Endothelial cell of umbilical vein (primary cell): ENCODE results near the gene TMEM8B. TPM values are rescaled to one million over a fixed set of nuclear protein-coding genes. Genes with fewer than 3 reads are reported as not detected.

Experiments used
- BruUV-seq: library from RNA; stranded (reverse); fragments of 400-500 nt; replicated peaks from 2 replicates; lab custom pipeline; 2021; lab: Mats Ljungman, UMichigan
- CTCF ChIA-PET: fragments of 300-600, 350-600 bp; sonication (Branson Sonifier 250); formaldehyde crosslinking; loops from one replicate; lab custom pipeline; 2021; ENCODE audit warnings: antibody characterized with exemption, inconsistent platforms; lab: Charles Lee
- POLR2A ChIA-PET: fragments of 300-600, 350-600 bp; sonication (Branson Sonifier 250); formaldehyde crosslinking; loops from one replicate; lab custom pipeline; 2021; ENCODE audit warnings: antibody characterized with exemption, inconsistent platforms; lab: Charles Lee
- DNase-seq: peaks from one replicate; pipeline ENCODE4 v3.0.0-alpha.2; 2011; ENCODE audit warnings: low read depth, low spot score
- FAIRE-seq: peaks from 2 replicates; lab custom pipeline; 2011; peaks lifted over from hg19 to GRCh38; lab: Jason Lieb, UNC
- H2AFZ ChIP-seq: 2 replicates; pipeline ENCODE4 v1.6.0; 2012; ENCODE audit warnings: low read depth, low read length, control low read depth, inconsistent platforms
- H3K27ac ChIP-seq: 2 replicates; pipeline ENCODE4 v1.5.1; 2011; ENCODE audit warnings: low read depth, mild to moderate bottlenecking, control low read depth, low read length, moderate library complexity; ENCODE audit not compliant: insufficient read depth
- H3K27me3 ChIP-seq, 2 experiments: 2 replicates each; pipeline versions ENCODE4 v1.6.0 to v1.6.1; 2011; ENCODE audit warnings: low read length in 2 of 2, mixed read lengths in 1 of 2; ENCODE audit not compliant: control insufficient read depth in 2 of 2, insufficient read depth in 2 of 2
- H3K36me3 ChIP-seq, 2 experiments: 2 replicates in 1 of 2; 3 replicates in 1 of 2; pipeline ENCODE4 v1.5.1; 2011; ENCODE audit warnings: low read length in 2 of 2, mild to moderate bottlenecking in 1 of 2, moderate library complexity in 1 of 2; ENCODE audit not compliant: control insufficient read depth in 2 of 2, insufficient read depth in 2 of 2; ENCODE audit errors: extremely low read depth in 1 of 2
- H3K4me1 ChIP-seq: 3 replicates; pipeline ENCODE4 v1.5.1; 2011; ENCODE audit warnings: mild to moderate bottlenecking, low read length; ENCODE audit not compliant: control insufficient read depth, insufficient read depth; ENCODE audit errors: extremely low read depth
- H3K4me2 ChIP-seq: 2 replicates; pipeline ENCODE4 v1.6.1; 2011; ENCODE audit warnings: low read length, control low read depth, mixed read lengths; ENCODE audit not compliant: insufficient read depth
- H3K4me3 ChIP-seq, 3 experiments: fragments of 200-600 bp in 1 of 3; sonication (generic), shearing (Covaris generic) in 1 of 3; replicated peaks in 1 of 3; 2 replicates each; pipeline ENCODE4 v1.5.1; 2011 to 2016; ENCODE audit warnings: control low read depth in 3 of 3, low read length in 3 of 3, mild to moderate bottlenecking in 2 of 3, inconsistent platforms in 1 of 3, low read depth in 1 of 3, moderate library complexity in 1 of 3; ENCODE audit not compliant: insufficient read depth in 1 of 3
- H3K79me2 ChIP-seq: 2 replicates; pipeline ENCODE4 v1.6.0; 2012; ENCODE audit warnings: low read length, inconsistent platforms; ENCODE audit not compliant: control insufficient read depth, insufficient read depth
- H3K9ac ChIP-seq: replicated peaks from 2 replicates; pipeline ENCODE3; 2011; ENCODE audit warnings: low read length, control low read depth; ENCODE audit not compliant: insufficient read depth; ENCODE audit errors: extremely low read depth
- H3K9me1 ChIP-seq: replicated peaks from 3 replicates; pipeline ENCODE4 v1.6.0; 2011; ENCODE audit warnings: mild to moderate bottlenecking, low read length; ENCODE audit not compliant: control insufficient read depth, insufficient read depth; ENCODE audit errors: extremely low read depth
- H3K9me3 ChIP-seq: replicated peaks from 2 replicates; pipeline ENCODE4 v1.5.1; 2012; ENCODE audit warnings: low read length, inconsistent platforms; ENCODE audit not compliant: control insufficient read depth, insufficient read depth
- H4K20me1 ChIP-seq: replicated peaks from 2 replicates; pipeline ENCODE3; 2011; ENCODE audit warnings: mild to moderate bottlenecking, low read length; ENCODE audit not compliant: control insufficient read depth, insufficient read depth; ENCODE audit errors: extremely low read depth
- CTCF ChIP-seq, 2 donors: IDR thresholded peaks; 1 replicate in 1 of 2; 2 replicates in 1 of 2; pipeline ENCODE4 v1.5.1; 2011; ENCODE audit warnings: low read length in 2 of 2, mild to moderate bottlenecking in 2 of 2, moderate library complexity in 2 of 2, control low read depth in 1 of 2, inconsistent platforms in 1 of 2, low read depth in 1 of 2; ENCODE audit not compliant: insufficient read depth in 1 of 2; ENCODE audit errors: extremely low read depth in 1 of 2
- EZH2 ChIP-seq: IDR thresholded peaks from 2 replicates; pipeline ENCODE4 v1.6.1; 2012; ENCODE audit warnings: borderline replicate concordance, low read depth, mild to moderate bottlenecking, moderate library complexity, low read length, inconsistent platforms; ENCODE audit not compliant: severe bottlenecking
- FOS ChIP-seq: IDR thresholded peaks from 2 replicates; pipeline ENCODE4 v1.6.1; 2011; ENCODE audit warnings: mild to moderate bottlenecking, low read length, moderate library complexity, borderline replicate concordance; ENCODE audit not compliant: insufficient read depth
- GATA2 ChIP-seq: IDR thresholded peaks from 2 replicates; pipeline ENCODE4 v1.7.0; 2011; ENCODE audit warnings: low read depth, mild to moderate bottlenecking, moderate library complexity, mixed read lengths, low read length; ENCODE audit not compliant: insufficient read length, insufficient read depth
- JUN ChIP-seq: IDR thresholded peaks from 2 replicates; pipeline ENCODE4 v1.6.1; 2011; ENCODE audit warnings: borderline replicate concordance, low read depth; ENCODE audit not compliant: insufficient read length, insufficient read depth
- MYC ChIP-seq: IDR thresholded peaks from one replicate; pipeline ENCODE4 v1.6.1; 2011; ENCODE audit warnings: mild to moderate bottlenecking, low read depth, low read length
- POLR2A ChIP-seq: IDR thresholded peaks from 2 replicates; pipeline ENCODE4 v1.6.1; 2012; ENCODE audit warnings: low read depth, mild to moderate bottlenecking, control low read depth, low read length
- POLR2AphosphoS5 ChIP-seq: IDR thresholded peaks from 2 replicates; pipeline ENCODE4 v1.6.1; 2012; ENCODE audit warnings: low read depth, mild to moderate bottlenecking, control low read depth, low read length, moderate library complexity; ENCODE audit not compliant: insufficient read depth
- dilution Hi-C: fragments of 300-500 bp; cut with MboI; formaldehyde crosslinking; loops from one replicate; pipeline ENCODE4 v1.15.0; 2019; ENCODE audit warnings: low sequenced_read_pairs; ENCODE audit not compliant: extremely low pct_ligation_motif_present
- intact Hi-C: fragments of 100-400 bp; cut with micrococcal nuclease; formaldehyde crosslinking; loops from one replicate; pipeline ENCODE4 v1.10.0; 2022
- polyA plus RNA-seq, 4 experiments: library from polyadenylated mRNA; depleted of rRNA in 3 of 4; stranded (reverse) in 3 of 4; unstranded in 1 of 4; fragments of >200 nt; gene quantifications; 2 replicates each; pipeline versions ENCODE4 v1.2.1 to v1.2.3, GENCODE V29; 2011 to 2012; ENCODE audit warnings: missing spikeins in 1 of 4
- total RNA-seq: library from RNA; stranded (reverse); gene quantifications from 2 replicates; pipeline ENCODE4 v1.2.3, GENCODE V29; 2021
- TF ChIP-seq, protein P1 (sequence below): IDR thresholded peaks from 2 replicates; pipeline ENCODE4 v1.6.1; 2011; ENCODE audit not compliant: insufficient read depth, insufficient read length

TMEM8B gene
- total and polyA plus RNA-seq, 2 donors (not counting 3 experiments of a cell fraction or from before 2014, with no cell fraction given) = 2.5 to 3.6 TPM

DNA sequence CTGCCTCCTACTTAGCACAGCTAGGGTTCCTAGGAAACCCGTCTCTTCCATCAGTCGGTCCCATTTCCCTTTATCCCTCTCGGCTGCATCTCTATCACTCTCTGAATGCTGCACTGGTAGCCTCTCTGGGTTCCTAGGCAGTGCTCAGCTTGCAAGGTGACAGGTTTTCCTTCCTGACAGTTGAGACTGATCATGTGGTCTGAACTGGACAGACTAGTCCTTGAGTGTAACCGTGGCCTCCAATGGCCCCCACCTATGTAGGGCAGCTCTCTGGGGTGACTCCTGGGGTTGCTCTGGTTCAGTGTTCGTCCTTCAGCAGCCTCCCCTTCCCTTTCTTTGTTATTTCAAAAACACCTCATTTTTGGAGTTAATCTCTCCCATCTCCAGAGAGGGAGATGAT lies 3.8 kb downstream of the TMEM8B start:
- H3K9ac ChIP-seq = no peak overlapping the region
- TF ChIP-seq FOS (no peak), CTCF (IDR thresholded peaks at IDR 0.05; ENCODE audit: extremely low read depth in 1 of 2, insufficient read depth in 1 of 2, low read depth in 1 of 2, low read length in 2 of 2) (no peak), GATA2 (no peak), EZH2 (no peak), MYC (no peak), JUN (no peak), POLR2A (no peak), POLR2AphosphoS5 (no peak)
- TF ChIP-seq, protein P1, sequence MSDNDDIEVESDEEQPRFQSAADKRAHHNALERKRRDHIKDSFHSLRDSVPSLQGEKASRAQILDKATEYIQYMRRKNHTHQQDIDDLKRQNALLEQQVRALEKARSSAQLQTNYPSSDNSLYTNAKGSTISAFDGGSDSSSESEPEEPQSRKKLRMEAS = no peak
- DNase-seq (no peak), FAIRE-seq (no peak)
- POLR2A ChIA-PET = no interaction called here
- H3K4me2 ChIP-seq = no peak overlapping the region
- CTCF ChIA-PET = interaction anchor here (2.5 kb wide), 1 partner anchor 49 kb away, joined by 13 read pairs; no protein-coding TSS in a partner anchor
- H3K9me3 ChIP-seq = no peaks in the 10 kb centered on the region
- BruUV-seq = no TSS peak
- H3K79me2 ChIP-seq = no peaks in the 10 kb centered on the region
- dilution Hi-C loops = no loop called here
- H3K4me3 ChIP-seq = no peak overlapping the region
- intact Hi-C loops = no loop called here
- peaks cover 9% of the 10 kb centered on the region for H3K4me1 ChIP-seq
- H3K27ac ChIP-seq = no peak overlapping the region
- H3K9me1 ChIP-seq = no peaks in the 10 kb centered on the region
- H2AFZ ChIP-seq = no peak overlapping the region
- no peaks in the 10 kb centered on the region for H3K36me3 ChIP-seq
- no peaks in the 10 kb centered on the region for H4K20me1 ChIP-seq
- no peaks in the 10 kb centered on the region for H3K27me3 ChIP-seq
